SKM-1 (cell line): ENCODE measurements around the gene CNTNAP4.
A peak's percentile ranks its signal among the peaks of the same experiment; 100 is the strongest.

ENCODE experiments used
- DNase-seq: peaks from one replicate; lab custom pipeline; 2025; ENCODE audit not compliant: unreplicated experiment; lab: John Stamatoyannopoulos, UW

Gene CNTNAP4

GRCh38 chr16:76303637-76304314 lies 26.6 kb downstream of the CNTNAP4 start:
- DNase-seq, result no peak

- DNase-seq, result no peak
Measured at GRCh38 chr16:76309639-76310335, 32.6 kb downstream of the CNTNAP4 start.

GRCh38 chr16:76311260-76311659 lies 34.1 kb downstream of the CNTNAP4 start:
- DNase-seq, result no peak

- DNase-seq, result no peak
Measured at GRCh38 chr16:76318565-76318964, 41.4 kb downstream of the CNTNAP4 start.

GRCh38 chr16:76329106-76329505 lies 51.9 kb downstream of the CNTNAP4 start:
- no peak for DNase-seq

GRCh38 chr16:76335180-76335974 lies 58.2 kb downstream of the CNTNAP4 start:
- DNase-seq, result no peak

- DNase-seq, result no peak
Measured at GRCh38 chr16:76336112-76336511, 58.9 kb downstream of the CNTNAP4 start.

- DNase-seq, result no peak
Measured at GRCh38 chr16:76338472-76338871, 61.3 kb downstream of the CNTNAP4 start.

GRCh38 chr16:76343769-76344168 lies 66.6 kb downstream of the CNTNAP4 start:
- no peak for DNase-seq

GRCh38 chr16:76345163-76345661 lies 68.0 kb downstream of the CNTNAP4 start:
- DNase-seq, result no peak

- no peak for DNase-seq
Measured at GRCh38 chr16:76346210-76346609, 69.0 kb downstream of the CNTNAP4 start.

- no peak for DNase-seq
Measured at GRCh38 chr16:76351441-76351840, 74.2 kb downstream of the CNTNAP4 start.

- no peak for DNase-seq
Measured at GRCh38 chr16:76360404-76360803, 83.2 kb downstream of the CNTNAP4 start.

- DNase-seq, result no peak
Measured at GRCh38 chr16:76370344-76370743, 93.1 kb downstream of the CNTNAP4 start.

GRCh38 chr16:76371441-76371840 lies 94.2 kb downstream of the CNTNAP4 start:
- no peak for DNase-seq

- DNase-seq, result no peak
Measured at GRCh38 chr16:76373998-76374397, 96.8 kb downstream of the CNTNAP4 start.

- no peak for DNase-seq
Measured at GRCh38 chr16:76376988-76377387, 99.8 kb downstream of the CNTNAP4 start.

GRCh38 chr16:76378020-76378419 lies 100.8 kb downstream of the CNTNAP4 start:
- no peak for DNase-seq

GRCh38 chr16:76381096-76381495 lies 103.9 kb downstream of the CNTNAP4 start:
- no peak for DNase-seq

GRCh38 chr16:76385601-76386230 lies 108.5 kb downstream of the CNTNAP4 start:
- no peak for DNase-seq

GRCh38 chr16:76386784-76387183 lies 109.6 kb downstream of the CNTNAP4 start:
- DNase-seq, result peak; percentile 3
